ENCODE data around the gene BAIAP2L1.

- no peak for TF ChIP-seq CTCF (IDR thresholded peaks at IDR 0.05; ENCODE audit: control extremely low read depth in 1 of 3, insufficient read depth in 1 of 3, low read depth in 1 of 3, low read length in 3 of 3)
- no peak for TF ChIP-seq RAD21 (IDR thresholded peaks at IDR 0.05 in 1 of 2, conservative IDR thresholded peaks at IDR 0.05 in 1 of 2; ENCODE audit: low read depth in 2 of 2, low read length in 2 of 2)
- TF ChIP-seq MAFK (IDR thresholded peaks at IDR 0.05; ENCODE audit: low read depth, low read length), result no peak
- no peak for TF ChIP-seq SIRT6 (IDR thresholded peaks at IDR 0.05; ENCODE audit: low read length)
- TF ChIP-seq EZH2 (IDR thresholded peaks at IDR 0.05; ENCODE audit: low read depth, low read length, severe bottlenecking), result no peak
- TF ChIP-seq POU5F1 (IDR thresholded peaks at IDR 0.05; ENCODE audit: low read depth, low read length), result no peak
- no peak for TF ChIP-seq CEBPB (IDR thresholded peaks at IDR 0.05; ENCODE audit: low read depth, low read length)
- TF ChIP-seq POLR2A (IDR thresholded peaks at IDR 0.05; ENCODE audit: control extremely low read depth in 1 of 2, low read depth in 2 of 2, low read length in 2 of 2), result no peak
- no peak for TF ChIP-seq SP4 (IDR thresholded peaks at IDR 0.05; ENCODE audit: low read length)
- no peak for TF ChIP-seq BCL11A (IDR thresholded peaks at IDR 0.05; ENCODE audit: low read depth in 2 of 2, low read length in 2 of 2)
Observed at GRCh38 chr7:98286701-98287485, 114.0 kb downstream of the BAIAP2L1 start.
